ENCODE measurements around the gene OR14C36. TPM values are rescaled to one million over a fixed set of nuclear protein-coding genes. Genes with fewer than 3 reads are reported as not detected.

The OR14C36 gene
- total RNA-seq, 1 donor, result not detected

Other genes starting within 250 kb of the OR14C36 start
- gene OR2M5, start 203.6 kb upstream of the OR14C36 start, total RNA-seq, result 0.54 TPM
- 0.27 TPM for gene OR2M2, start 174.0 kb upstream of the OR14C36 start, total RNA-seq
- gene OR2M3, start 151.5 kb upstream of the OR14C36 start, total RNA-seq, result 0.27 TPM
- under 0.01 TPM for gene OR2M4, start 117.4 kb upstream of the OR14C36 start, total RNA-seq
- gene OR2T33, start 70.8 kb upstream of the OR14C36 start, total RNA-seq, result 7.0 TPM
- gene OR2T12, start 45.4 kb upstream of the OR14C36 start, total RNA-seq, result not detected
- not detected for gene OR2M7, start 24.2 kb upstream of the OR14C36 start, total RNA-seq
- under 0.01 TPM for gene OR2T4, start 12.9 kb downstream of the OR14C36 start, total RNA-seq
- gene OR2T6, start 27.0 kb downstream of the OR14C36 start, total RNA-seq, result under 0.01 TPM
- under 0.01 TPM for gene OR2T1, start 54.3 kb downstream of the OR14C36 start, total RNA-seq
- under 0.01 TPM for gene OR2T2, start 96.9 kb downstream of the OR14C36 start, total RNA-seq
- gene OR2T3, start 124.6 kb downstream of the OR14C36 start, total RNA-seq, result under 0.01 TPM
- gene OR2T5, start 139.8 kb downstream of the OR14C36 start, total RNA-seq, result not detected
- not detected for gene OR2G6, start 159.3 kb downstream of the OR14C36 start, total RNA-seq
- gene OR2T29, start 214.0 kb downstream of the OR14C36 start, total RNA-seq, result not detected
- gene OR2T34, start 226.0 kb downstream of the OR14C36 start, total RNA-seq, result under 0.01 TPM
- gene OR2T10, start 248.9 kb downstream of the OR14C36 start, total RNA-seq, result not detected